DOHH2 (cell line): ENCODE results near the gene N4BP3.

Experiments used
- H3F3A ChIP-seq: fragments of 200-600 bp; sonication (generic), shearing (Covaris generic); 2 replicates; pipeline ENCODE4 v1.6.0; 2016; ENCODE audit warnings: antibody characterized with exemption, mild to moderate bottlenecking; ENCODE audit not compliant: control insufficient read depth, insufficient read depth
- H3K27ac ChIP-seq: fragments of 200-600 bp; sonication (generic); 2 replicates; pipeline ENCODE4 v1.5.1; 2014; ENCODE audit warnings: low read depth, mild to moderate bottlenecking, low read length, moderate library complexity
- H3K27me3 ChIP-seq: fragments of 200-600 bp; sonication (generic); 2 replicates; pipeline ENCODE4 v1.6.1; 2014; ENCODE audit warnings: mild to moderate bottlenecking, low read length, mixed read lengths; ENCODE audit not compliant: control insufficient read depth
- H3K36me3 ChIP-seq: fragments of 200-600 bp; sonication (generic); 2 replicates; pipeline ENCODE4 v1.6.1; 2014; ENCODE audit warnings: mild to moderate bottlenecking, low read length, moderate library complexity, mixed read lengths; ENCODE audit not compliant: control insufficient read depth
- H3K4me1 ChIP-seq: fragments of 200-600 bp; sonication (generic); 2 replicates; pipeline ENCODE4 v1.6.1; 2014; ENCODE audit warnings: mild to moderate bottlenecking, low read length, mixed read lengths; ENCODE audit not compliant: control insufficient read depth
- H3K4me2 ChIP-seq: fragments of 200-600 bp; sonication (generic); 2 replicates; pipeline ENCODE4 v1.6.0; 2014; ENCODE audit warnings: mild to moderate bottlenecking, low read length, moderate library complexity
- H3K4me3 ChIP-seq: fragments of 200-600 bp; sonication (generic); 2 replicates; pipeline ENCODE4 v1.5.1; 2014; ENCODE audit warnings: mild to moderate bottlenecking, low read length, mixed read lengths
- H3K79me2 ChIP-seq: fragments of 200-600 bp; sonication (generic); 2 replicates; pipeline ENCODE4 v1.6.1; 2014; ENCODE audit warnings: mild to moderate bottlenecking, low read length, mixed read lengths; ENCODE audit not compliant: control insufficient read depth
- H3K9me2 ChIP-seq: fragments of 200-600 bp; sonication (generic); replicated peaks from 2 replicates; pipeline ENCODE4 v1.6.1; 2014; ENCODE audit warnings: mild to moderate bottlenecking, low read length, mixed read lengths; ENCODE audit not compliant: control insufficient read depth
- H3K9me3 ChIP-seq: fragments of 200-600 bp; sonication (generic); 2 replicates; pipeline ENCODE4 v1.6.1; 2014; ENCODE audit warnings: antibody characterized with exemption, low read length, mixed read lengths; ENCODE audit not compliant: control insufficient read depth, insufficient read depth
- H4K20me1 ChIP-seq: fragments of 200-600 bp; sonication (generic); 2 replicates; pipeline ENCODE4 v1.6.0; 2014; ENCODE audit warnings: low read depth, mild to moderate bottlenecking, antibody characterized with exemption, low read length, moderate library complexity; ENCODE audit not compliant: control insufficient read depth, insufficient read depth
- EZH2phosphoT487 ChIP-seq: fragments of 200-600 bp; sonication (generic); IDR thresholded peaks from 2 replicates; pipeline ENCODE4 v1.6.1; 2017; ENCODE audit warnings: borderline replicate concordance, mild to moderate bottlenecking, antibody characterized with exemption, low read length, moderate library complexity, mixed read lengths
- TF ChIP-seq, protein P1 (sequence below): fragments of 200-600 bp; sonication (generic); IDR thresholded peaks from one replicate; pipeline ENCODE4 v1.5.1; 2014; ENCODE audit warnings: antibody characterized with exemption, mild to moderate bottlenecking, low read depth, low read length; ENCODE audit not compliant: poor library complexity, severe bottlenecking

Gene N4BP3

GRCh38 chr5:178122346-178122745 is 9.0 kb downstream of the N4BP3 start:
- peaks cover 86% of the 10 kb centered on the region for H3K36me3 ChIP-seq
- H4K20me1 ChIP-seq, result peaks cover 29% of the 10 kb centered on the region
- H3F3A ChIP-seq, result peaks cover 39% of the 10 kb centered on the region
- no peaks in the 10 kb centered on the region for H3K9me3 ChIP-seq
- H3K4me1 ChIP-seq, result peaks cover 69% of the 10 kb centered on the region
- no peaks in the 10 kb centered on the region for H3K27me3 ChIP-seq
- H3K4me2 ChIP-seq, result peak overlapping the region; percentile 96
- H3K79me2 ChIP-seq, result peaks cover 67% of the 10 kb centered on the region
- H3K9me2 ChIP-seq, result no peaks in the 10 kb centered on the region
- no peak for TF ChIP-seq EZH2phosphoT487
- TF ChIP-seq, protein P1, sequence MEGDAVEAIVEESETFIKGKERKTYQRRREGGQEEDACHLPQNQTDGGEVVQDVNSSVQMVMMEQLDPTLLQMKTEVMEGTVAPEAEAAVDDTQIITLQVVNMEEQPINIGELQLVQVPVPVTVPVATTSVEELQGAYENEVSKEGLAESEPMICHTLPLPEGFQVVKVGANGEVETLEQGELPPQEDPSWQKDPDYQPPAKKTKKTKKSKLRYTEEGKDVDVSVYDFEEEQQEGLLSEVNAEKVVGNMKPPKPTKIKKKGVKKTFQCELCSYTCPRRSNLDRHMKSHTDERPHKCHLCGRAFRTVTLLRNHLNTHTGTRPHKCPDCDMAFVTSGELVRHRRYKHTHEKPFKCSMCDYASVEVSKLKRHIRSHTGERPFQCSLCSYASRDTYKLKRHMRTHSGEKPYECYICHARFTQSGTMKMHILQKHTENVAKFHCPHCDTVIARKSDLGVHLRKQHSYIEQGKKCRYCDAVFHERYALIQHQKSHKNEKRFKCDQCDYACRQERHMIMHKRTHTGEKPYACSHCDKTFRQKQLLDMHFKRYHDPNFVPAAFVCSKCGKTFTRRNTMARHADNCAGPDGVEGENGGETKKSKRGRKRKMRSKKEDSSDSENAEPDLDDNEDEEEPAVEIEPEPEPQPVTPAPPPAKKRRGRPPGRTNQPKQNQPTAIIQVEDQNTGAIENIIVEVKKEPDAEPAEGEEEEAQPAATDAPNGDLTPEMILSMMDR, result no peak
- peak overlapping the region; percentile 97 for H3K27ac ChIP-seq
- peak overlapping the region; percentile 71; the same call in 1 of the 2 replicates for H3K4me3 ChIP-seq

GRCh38 chr5:178123094-178123965 is 10.0 kb downstream of the N4BP3 start:
- Histone ChIP-seq H3F3A (peaks cover 40% of the 10 kb centered on the region), H3K4me2 (no peak overlapping the region), H3K9me2 (no peaks in the 10 kb centered on the region), H3K36me3 (peaks cover 79% of the 10 kb centered on the region), H3K4me1 (peaks cover 59% of the 10 kb centered on the region), H3K79me2 (peaks cover 58% of the 10 kb centered on the region), H4K20me1 (peaks cover 29% of the 10 kb centered on the region), H3K4me3 (no peak overlapping the region), H3K27ac (no peak overlapping the region; the same call in 1 of the 2 replicates), H3K27me3 (no peaks in the 10 kb centered on the region), H3K9me3 (no peaks in the 10 kb centered on the region)
- no peak for TF ChIP-seq EZH2phosphoT487
- TF ChIP-seq, protein P1, result no peak

DNA sequence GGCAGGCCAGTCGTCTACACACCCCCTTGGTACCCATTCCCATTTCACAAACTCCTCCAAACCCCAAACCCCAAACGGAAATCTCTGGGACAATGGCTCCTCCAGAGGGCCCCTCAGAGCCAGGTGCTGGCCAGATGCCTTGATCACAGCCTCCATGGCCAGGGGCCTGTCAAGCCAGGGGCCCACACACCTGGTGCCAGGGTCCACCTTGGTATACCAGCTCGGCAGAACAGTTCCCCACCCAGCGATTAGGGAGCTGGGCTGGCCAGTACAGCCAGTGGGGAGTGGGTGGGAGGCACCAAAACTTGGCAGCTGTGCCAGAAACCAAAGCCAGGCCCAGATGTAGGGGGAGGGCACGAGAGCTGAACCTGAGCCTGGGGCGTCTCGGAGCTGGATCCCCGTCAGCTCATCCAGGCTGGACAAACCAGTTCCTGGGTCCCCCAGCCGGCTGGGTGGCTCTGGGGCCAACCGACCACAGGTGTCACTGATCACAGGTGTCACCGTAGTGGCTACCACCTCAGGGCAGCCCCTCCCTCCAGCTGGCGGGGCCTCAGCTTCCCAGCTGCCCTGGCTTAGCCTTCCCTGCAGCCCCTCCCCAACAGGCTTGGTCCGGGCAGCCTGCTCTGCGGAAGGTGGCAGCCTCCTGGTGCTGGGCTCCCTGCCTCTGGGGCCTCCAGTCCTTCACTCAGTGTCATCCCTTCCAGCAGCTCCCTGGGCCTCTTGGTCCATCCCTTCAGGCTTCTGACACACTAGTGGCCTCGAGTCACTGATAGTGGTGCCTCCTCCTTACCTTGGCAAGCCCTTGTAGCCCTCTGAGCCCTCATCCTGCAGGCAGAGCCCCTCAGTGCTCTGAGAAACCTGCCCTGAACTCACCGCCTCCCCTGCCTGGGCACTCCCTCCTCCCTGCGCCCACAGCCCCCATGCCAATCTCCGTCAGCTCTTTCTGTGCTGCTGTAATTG is 10.9 kb downstream of the N4BP3 start:
- peaks cover 54% of the 10 kb centered on the region for H3K4me1 ChIP-seq
- TF ChIP-seq, protein P1, result no peak
- TF ChIP-seq EZH2phosphoT487, result no peak
- H3K27ac ChIP-seq, result no peak overlapping the region; the same call in 1 of the 2 replicates
- H3K9me2 ChIP-seq, result no peaks in the 10 kb centered on the region
- H3K36me3 ChIP-seq, result peaks cover 75% of the 10 kb centered on the region
- no peak overlapping the region for H3K4me3 ChIP-seq
- H3F3A ChIP-seq, result peaks cover 46% of the 10 kb centered on the region
- H4K20me1 ChIP-seq, result peaks cover 29% of the 10 kb centered on the region
- no peaks in the 10 kb centered on the region for H3K27me3 ChIP-seq
- peaks cover 48% of the 10 kb centered on the region for H3K79me2 ChIP-seq
- no peaks in the 10 kb centered on the region for H3K9me3 ChIP-seq
- no peak overlapping the region for H3K4me2 ChIP-seq
